Measurements from ENCODE around the gene MTHFSD.

The MTHFSD gene

DNA sequence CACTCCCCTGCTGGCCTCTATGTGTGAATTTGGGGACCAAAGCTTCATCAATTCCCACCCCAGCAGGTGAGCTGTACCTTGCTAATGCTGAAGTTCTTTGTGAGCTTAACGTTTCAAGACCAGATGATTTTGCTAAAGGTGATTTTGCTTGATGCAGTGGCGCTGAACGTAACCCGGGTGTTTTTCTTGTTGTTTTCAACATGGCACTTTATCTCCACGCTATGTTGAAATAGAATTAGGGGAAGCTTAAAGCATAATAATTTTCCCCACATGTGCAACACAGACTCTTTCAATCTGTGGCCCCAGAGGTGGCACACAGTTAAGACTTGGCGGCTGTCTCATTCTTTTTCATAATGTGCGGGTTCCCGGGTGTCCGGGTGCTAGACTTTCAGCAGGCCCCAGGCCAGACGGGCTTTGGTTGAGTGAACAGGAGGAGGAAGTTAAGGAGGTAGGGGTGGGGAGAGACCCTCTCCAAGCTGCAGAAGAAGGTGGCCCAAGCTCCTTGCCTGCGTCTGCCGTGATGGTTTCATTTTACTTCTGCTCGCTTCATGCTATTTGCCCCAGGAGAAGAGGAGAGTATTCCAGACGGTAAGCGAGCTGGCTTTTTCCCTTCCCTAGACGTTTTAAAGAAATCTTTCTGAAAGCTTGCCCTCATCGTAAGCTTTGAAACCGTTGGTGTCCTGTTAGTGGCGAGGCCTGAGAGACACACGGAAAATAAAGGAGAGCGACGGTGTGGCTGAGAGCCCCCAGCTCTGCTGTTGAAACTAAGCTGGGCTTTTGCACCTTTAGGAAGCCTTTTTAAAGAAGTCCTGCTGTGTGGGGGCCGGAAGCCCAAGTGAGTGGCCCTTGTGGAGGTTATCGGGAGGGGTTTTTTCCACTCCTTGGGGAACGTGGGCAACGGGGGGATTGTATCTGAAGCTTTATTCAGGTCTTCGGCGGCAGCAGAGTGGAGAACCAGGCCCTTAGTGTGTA, 15.8 kb upstream of the MTHFSD start:
- no peak for DNase-seq (ENCODE audit: low read depth)

DNA sequence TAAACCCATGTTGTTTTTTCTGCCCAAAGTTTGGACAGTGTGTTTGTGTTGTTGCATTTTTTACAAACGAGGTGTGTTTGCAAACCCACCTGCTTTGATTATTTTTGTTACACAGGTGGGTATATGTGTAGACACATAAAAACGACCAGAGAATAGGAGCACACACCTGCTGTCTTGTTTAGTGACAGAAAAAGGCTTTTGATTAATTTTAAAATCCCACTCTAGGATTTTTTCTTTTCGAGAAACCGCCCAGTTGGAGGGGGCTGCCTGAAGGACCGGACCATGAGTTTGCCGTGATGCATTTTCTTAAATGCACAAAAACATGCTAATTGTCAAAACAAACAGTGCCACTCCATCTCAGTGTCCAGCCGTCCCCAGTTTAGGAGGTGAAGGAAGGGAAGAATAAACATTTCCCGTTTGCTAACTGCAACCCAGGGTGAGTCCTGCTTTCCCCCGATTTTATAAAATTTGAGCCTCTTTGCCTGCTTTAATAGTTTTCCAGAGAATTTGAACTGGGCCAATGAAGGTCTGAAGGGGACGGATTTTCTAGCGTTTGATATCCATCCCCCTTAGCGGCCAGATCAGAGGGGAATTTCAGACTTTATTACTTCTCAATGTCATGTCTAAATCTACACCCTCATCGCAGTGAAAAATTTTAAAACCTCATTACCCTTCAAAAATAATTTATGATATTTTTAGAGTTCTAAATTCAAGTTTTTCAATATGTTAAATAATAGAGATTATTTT, 14.8 kb upstream of the MTHFSD start:
- DNase-seq (ENCODE audit: low read depth) = no peak

DNA sequence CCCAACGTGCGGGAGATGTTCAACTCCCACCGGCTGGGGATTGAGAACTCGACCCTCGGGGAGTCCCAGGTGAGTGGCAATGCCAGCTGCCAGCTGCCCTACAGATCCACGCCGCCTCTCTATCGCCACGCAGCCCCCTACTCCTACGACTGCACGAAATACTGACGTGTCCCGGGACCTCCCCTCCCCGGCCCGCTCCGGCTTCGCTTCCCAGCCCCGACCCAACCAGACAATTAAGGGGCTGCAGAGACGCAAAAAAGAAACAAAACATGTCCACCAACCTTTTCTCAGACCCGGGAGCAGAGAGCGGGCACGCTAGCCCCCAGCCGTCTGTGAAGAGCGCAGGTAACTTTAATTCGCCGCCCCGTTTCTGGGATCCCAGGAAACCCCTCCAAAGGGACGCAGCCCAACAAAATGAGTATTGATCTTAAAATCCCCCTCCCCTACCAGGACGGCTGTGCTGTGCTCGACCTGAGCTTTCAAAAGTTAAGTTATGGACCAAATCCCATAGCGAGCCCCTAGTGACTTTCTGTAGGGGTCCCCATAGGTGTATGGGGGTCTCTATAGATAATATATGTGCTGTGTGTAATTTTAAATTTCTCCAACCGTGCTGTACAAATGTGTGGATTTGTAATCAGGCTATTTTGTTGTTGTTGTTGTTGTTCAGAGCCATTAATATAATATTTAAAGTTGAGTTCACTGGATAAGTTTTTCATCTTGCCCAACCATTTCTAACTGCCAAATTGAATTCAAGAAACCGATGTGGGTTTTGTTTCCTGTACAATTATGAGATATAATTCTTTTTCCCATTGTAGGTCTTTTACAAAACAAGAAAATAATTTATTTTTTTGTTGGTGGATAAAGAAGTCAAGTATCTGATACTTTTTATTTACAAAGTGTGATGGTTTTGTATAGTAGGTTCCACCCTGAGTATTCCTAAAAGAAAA, 13.9 kb upstream of the MTHFSD start:
- DNase-seq (ENCODE audit: low read depth) = no peak

DNA sequence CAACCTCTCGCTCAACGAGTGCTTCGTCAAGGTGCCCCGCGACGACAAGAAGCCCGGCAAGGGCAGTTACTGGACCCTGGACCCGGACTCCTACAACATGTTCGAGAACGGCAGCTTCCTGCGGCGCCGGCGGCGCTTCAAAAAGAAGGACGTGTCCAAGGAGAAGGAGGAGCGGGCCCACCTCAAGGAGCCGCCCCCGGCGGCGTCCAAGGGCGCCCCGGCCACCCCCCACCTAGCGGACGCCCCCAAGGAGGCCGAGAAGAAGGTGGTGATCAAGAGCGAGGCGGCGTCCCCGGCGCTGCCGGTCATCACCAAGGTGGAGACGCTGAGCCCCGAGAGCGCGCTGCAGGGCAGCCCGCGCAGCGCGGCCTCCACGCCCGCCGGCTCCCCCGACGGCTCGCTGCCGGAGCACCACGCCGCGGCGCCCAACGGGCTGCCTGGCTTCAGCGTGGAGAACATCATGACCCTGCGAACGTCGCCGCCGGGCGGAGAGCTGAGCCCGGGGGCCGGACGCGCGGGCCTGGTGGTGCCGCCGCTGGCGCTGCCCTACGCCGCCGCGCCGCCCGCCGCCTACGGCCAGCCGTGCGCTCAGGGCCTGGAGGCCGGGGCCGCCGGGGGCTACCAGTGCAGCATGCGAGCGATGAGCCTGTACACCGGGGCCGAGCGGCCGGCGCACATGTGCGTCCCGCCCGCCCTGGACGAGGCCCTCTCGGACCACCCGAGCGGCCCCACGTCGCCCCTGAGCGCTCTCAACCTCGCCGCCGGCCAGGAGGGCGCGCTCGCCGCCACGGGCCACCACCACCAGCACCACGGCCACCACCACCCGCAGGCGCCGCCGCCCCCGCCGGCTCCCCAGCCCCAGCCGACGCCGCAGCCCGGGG, 12.9 kb upstream of the MTHFSD start:
- no peak for DNase-seq (ENCODE audit: low read depth)

DNA sequence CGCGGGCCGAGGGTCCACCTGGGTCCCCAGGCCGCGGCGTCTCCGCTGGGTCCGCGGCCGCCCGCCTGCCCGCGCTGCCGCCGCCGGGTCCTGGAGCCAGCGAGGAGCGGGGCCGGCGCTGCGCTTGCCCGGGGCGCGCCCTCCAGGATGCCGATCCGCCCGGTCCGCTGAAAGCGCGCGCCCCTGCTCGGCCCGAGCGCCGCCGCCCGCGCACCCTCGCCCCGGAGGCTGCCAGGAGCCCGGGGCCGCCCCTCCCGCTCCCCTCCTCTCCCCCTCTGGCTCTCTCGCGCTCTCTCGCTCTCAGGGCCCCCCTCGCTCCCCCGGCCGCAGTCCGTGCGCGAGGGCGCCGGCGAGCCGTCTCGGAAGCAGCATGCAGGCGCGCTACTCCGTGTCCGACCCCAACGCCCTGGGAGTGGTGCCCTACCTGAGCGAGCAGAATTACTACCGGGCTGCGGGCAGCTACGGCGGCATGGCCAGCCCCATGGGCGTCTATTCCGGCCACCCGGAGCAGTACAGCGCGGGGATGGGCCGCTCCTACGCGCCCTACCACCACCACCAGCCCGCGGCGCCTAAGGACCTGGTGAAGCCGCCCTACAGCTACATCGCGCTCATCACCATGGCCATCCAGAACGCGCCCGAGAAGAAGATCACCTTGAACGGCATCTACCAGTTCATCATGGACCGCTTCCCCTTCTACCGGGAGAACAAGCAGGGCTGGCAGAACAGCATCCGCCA, 12.1 kb upstream of the MTHFSD start:
- DNase-seq (ENCODE audit: low read depth) = no peak

DNA sequence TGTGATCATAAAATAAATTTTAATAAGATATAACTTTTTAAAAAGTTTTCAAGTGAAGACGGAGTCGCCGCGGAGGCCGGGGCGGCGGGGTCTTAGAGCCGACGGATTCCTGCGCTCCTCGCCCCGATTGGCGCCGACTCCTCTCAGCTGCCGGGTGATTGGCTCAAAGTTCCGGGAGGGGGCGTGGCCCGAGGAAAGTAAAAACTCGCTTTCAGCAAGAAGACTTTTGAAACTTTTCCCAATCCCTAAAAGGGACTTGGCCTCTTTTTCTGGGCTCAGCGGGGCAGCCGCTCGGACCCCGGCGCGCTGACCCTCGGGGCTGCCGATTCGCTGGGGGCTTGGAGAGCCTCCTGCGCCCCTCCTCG, 11.5 kb upstream of the MTHFSD start, which contains the start of gene FOXC2:
Gene FOXC2 (plus strand): TSS at position 229 of the 365 bp plus-strand sequence. CDS start 507 bp downstream, outside the sequence.
- DNase-seq (ENCODE audit: low read depth) = peak; percentile 83

DNA sequence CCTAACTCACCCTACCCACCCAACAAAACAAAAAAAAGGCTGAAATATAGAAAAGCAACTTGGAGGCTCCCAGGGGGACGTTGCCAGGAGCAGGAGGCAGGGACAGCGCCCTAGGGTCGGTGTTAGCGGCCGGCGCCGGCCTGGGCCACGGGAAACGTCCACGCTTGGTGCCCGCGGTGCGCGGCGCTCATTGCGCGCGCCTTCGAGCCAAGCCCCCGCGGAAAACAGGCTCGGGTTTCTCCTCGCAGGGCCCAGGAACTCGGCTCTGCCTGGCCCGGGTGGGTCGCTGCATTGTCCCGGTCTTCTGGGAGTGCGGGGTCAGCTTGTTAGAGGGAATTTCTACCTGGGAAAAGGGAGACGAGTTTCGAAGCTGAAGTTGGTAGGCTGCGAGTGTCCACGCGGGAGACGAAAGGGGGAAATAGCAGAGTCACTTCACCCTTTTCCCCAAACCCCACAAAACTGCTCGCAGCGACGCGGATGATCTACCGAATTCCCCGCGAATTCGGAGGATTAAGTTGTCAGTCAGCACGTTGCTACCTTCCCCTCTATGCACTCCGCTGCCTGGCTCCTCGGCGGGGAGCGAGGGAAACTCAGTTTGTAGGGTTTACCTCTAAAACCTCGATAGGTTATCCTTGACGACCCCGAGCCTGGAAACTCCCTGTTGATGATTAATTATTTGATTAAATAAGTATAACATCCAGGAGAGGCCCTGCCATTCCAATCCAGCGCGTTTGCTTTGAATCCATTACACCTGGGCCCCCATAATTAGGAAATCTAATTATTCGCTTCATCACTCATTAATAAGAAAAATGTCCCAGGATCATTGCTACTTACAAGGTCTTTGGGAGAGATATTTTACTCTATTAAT, 10.8 kb upstream of the MTHFSD start:
- no peak for DNase-seq (ENCODE audit: low read depth)

DNA sequence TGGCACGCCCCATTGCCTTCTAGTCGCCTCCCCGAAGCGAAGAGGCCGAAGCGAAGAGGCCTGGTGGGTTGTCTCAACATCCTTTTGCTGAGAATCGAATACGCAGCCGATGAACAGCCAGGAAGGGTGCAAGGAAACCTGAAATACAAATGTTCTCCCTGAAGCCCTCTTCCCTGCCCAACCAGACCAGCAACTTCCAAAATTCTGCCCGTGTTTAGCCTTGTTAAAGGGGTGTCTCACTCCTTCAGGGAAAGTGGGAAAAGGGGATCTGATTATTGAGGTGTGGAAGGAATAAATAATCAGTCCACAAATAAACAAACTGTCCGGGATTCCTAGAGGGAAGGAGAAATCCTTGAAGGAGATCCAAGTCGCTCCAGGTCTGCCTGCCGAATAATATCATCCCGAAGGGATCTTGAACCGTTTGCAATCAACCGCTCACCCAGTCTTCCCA, 10.2 kb upstream of the MTHFSD start:
- no peak for DNase-seq (ENCODE audit: low read depth)

DNA sequence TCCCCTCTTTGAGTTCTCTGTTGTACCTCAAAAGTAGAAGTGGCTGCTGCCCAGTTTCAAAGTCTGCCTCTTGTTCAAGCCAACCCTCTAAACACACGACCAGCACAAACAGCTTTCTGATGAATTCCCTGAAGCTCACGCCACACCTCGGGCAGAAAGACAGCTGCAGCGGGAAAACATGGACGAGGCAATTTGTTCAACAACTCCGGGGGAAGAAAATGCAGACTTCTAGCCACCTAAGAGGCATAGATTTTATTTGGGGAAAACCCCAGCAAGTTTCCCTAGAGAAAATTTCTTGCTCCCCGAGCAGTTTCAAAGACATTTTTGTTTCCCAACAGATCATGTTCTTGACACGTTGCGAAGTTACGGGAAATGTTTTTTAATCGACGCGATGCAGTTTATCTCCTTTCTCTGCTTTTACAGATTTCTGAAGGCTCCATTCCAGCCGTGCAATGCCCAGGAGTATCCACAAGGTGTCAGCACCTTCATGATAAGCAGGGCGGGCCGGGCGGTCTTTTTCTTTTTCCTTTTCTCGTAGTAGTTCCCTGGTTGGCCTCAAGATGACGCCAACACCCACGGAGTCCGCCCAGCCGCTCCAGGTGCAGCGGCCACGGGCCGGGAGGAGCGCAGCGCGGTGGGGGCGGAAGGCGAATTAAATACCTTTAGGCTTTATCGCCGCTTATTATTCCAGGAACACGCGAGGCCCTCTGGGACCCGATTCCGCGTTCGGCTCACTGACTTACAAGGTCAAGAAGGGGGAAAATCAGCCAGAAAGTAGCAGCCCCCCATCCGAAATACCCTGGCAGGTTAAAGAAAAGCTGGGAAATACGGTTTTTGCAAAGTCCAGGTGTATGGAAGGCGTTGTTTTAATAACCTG, 8.7 kb upstream of the MTHFSD start:
- DNase-seq (ENCODE audit: low read depth) = peak; percentile 75

DNA sequence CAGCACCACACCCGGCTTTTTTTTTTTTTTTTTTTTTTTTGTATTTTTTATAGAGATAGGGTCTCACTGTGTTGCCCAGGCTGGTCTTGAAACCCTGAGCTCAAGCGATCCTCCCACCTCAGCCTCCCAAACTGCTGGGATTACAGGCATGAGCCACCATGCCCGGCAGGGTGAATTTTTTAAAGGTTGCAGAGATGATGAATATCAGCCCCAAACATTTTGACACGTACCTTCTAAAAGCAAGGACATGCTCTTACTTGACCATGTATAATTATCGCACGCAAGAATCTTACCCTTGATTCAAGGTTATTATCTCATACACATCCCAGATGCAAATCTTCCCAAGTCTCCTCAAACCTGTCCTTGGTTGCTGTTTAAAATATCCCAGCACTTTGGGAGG, 7.3 kb upstream of the MTHFSD start:
- no peak for DNase-seq (ENCODE audit: low read depth)

DNA sequence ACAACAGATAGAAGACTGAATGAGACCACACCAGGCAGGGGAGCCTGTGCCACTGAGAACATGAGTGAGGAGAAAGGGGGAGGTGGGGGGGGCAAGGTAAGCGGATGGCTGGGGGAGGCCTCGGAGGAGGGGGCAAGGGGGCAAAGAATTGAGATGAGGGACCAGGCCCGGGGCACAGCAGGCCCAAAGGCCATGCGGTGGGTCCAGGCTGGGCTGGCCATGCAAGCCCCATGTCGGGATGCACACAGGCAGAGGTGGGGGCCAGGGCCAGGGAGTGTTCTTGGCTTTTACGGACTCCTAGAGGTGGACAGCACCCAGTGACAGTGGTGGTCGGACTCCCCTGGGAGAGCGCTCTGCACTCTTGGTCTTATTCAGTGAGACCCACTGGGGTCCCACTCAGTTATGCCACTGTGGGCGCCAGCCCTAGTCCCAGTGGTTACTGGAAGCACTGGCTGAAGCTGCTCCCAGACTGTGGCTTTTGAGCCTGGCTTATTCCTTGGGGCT, 4.8 kb upstream of the MTHFSD start:
- no peak for DNase-seq (ENCODE audit: low read depth)

DNA sequence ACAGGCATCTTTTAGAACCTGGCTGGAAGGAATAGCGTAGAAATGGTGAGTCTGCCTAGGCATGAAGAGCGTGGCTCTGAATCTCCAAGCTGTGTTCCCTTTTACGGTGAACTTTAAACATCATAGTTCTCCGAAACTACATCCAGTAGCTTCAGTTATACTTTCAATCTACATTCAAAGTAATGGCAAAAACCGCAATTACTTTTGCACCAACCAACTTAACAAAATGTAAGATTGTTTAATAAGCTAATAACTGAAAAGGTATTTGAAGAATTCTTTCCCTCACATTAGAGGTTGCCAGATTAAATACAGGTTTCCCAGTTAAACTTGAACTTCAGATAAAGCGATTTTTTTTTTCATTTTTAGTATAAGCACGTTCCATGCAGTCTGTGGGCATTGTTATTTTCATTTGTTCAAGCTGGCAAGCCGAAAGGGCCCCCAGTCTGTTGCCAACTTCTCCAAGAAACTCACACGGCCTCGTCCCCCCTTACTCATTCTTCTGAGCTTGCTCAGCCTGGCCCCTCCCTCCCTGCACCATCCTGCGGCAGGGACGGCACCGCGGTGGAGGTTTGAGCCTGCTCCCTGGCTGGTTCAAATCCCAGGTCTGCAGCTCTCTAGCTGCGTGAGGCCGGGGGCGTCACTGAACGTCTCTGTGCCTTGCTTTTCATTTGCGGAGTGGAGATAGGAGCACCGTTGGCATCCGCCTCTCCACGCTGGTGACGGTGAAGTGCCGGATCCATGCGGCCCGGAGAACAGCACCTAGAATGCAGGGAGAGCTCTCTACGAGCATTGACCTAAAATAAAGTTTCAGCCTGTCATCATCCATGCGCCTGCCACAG, 3.5 kb upstream of the MTHFSD start:
- DNase-seq (ENCODE audit: low read depth) = no peak

DNA sequence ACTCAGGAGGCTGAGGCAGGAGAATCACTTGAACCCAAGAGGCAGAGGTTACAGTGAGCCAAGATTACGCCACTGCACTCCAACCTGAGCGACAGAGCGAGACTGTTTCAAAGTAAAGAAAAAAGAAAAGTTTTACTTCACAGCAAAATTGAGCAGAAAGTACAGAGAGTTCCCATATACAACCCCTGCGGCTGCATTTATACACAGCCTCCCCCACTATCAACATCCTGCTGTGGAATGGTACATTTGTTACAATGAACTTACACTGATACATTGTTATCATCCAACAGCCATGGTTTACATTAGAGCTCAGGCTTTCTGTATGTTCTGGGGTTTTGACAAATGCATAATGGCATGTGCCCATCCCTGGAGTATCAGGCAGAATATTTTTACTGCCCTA, 2.6 kb upstream of the MTHFSD start:
- DNase-seq (ENCODE audit: low read depth) = no peak

DNA sequence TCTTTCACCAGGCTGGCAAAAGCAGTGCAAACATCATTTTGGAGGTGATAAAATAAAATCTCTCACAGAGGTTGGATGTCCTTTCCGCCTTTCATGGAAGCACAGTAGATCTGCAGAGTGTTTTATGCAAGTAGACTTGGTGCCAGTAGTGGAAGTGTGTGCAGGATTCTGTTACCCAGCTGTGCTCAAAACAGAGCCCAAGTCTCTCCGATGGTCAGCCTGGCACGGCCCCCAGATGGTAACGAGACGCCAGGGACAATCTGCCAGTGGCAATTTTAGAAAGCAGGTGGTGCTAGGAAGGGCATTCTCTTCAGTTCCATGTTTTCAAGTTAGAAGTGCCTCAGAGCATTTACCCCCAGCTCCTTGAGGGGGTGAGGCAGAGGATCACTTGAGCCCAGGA, 1.5 kb upstream of the MTHFSD start:
- DNase-seq (ENCODE audit: low read depth) = no peak

DNA sequence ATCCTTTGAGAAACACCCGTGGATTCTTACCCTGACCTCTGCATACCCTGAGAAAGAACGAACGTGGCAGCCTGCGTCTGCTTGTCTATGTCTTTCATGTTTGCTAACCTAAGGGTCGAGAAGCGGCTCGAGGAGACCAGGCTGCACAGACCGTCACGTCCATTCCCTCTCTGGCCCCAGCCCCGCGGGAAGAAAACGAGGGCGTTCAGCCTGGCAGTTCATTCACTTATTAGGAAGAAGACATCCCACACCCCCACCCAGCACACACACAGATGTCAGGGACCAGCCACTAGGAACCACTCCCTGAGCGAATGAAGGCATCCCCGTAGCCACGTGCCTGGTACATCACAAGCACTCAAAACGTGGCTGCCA, 655 bp upstream of the MTHFSD start:
- no peak for DNase-seq (ENCODE audit: low read depth)

DNA sequence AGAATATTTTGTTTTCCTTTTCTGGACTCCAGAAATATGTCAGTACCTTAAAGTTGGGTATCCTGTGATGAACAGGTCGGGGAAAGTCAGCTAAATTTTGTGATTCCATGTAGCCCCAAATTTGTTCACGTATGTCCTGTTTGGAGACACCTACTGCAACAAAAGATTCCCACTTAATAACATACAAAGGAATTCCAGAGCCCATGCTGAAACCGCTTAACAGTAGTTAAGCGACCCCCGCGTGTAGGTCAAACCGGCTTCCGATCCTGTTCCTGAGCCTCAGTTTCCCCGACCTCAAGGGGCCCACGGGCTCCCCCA, 477 bp downstream of the MTHFSD start:
- DNase-seq (ENCODE audit: low read depth) = no peak

DNA sequence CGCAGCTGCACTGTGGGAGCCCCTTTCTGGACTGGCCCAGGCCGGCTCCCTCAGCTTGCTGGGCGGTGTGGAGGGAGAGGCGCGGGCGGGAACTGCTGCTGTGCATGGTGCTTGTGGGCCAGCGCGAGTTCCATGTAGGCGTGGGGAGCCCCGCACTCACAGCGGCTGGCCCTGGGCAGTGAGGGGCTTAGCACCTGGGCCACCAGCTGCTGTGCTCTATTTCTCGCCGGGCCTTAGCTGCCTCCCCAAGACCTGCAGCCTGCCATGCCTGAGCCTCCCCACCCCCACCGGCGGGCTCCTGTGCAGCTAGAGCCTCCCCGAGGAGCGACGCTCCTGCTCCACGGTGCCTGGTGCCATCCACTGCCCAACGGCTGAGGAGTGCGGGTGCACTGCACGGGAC, 1.7 kb downstream of the MTHFSD start:
- no peak for DNase-seq (ENCODE audit: low read depth)
